Esophagus muscularis mucosa (tissue), 4 donors: ENCODE measurements around the gene AP2B1. TPM values are rescaled to one million over a fixed set of nuclear protein-coding genes. Genes with fewer than 3 reads are reported as not detected.

ENCODE experiments used
- DNase-seq: peaks from one replicate; pipeline ENCODE4 v3.0.0-alpha.2; 2017; ENCODE audit errors: extremely low spot score
- H3K27ac ChIP-seq, 4 donors: fragments of 200-600 bp; sonication (generic); replicated peaks in 1 of 4; 1 replicate in 3 of 4; 2 replicates in 1 of 4; pipeline ENCODE4 v1.5.1; 2016 to 2019; ENCODE audit warnings: mild to moderate bottlenecking in 1 of 4
- H3K27me3 ChIP-seq, 4 donors: fragments of 200-600 bp; sonication (generic); one replicate each; pipeline versions ENCODE4 v1.5.1 to v1.6.0; 2016 to 2019
- H3K36me3 ChIP-seq, 4 donors: fragments of 200-600 bp; sonication (generic); one replicate each; pipeline ENCODE4 v1.5.1; 2016 to 2019
- H3K4me1 ChIP-seq, 4 donors: fragments of 200-600 bp; sonication (generic); one replicate each; pipeline ENCODE4 v1.5.1; 2016 to 2019
- H3K4me3 ChIP-seq, 4 donors: fragments of 200-600 bp; sonication (generic); 1 replicate in 2 of 4; 2 replicates in 2 of 4; pipeline ENCODE4 v1.5.1; 2016 to 2019; ENCODE audit warnings: mild to moderate bottlenecking in 4 of 4, moderate library complexity in 1 of 4
- H3K9me3 ChIP-seq, 4 donors: fragments of 200-600 bp; sonication (generic); 1 replicate in 3 of 4; 2 replicates in 1 of 4; pipeline ENCODE4 v1.5.1; 2016 to 2019
- EP300 ChIP-seq: sonication (generic); formaldehyde crosslinking; IDR thresholded peaks from one replicate; pipeline ENCODE4 v1.6.1; 2017; ENCODE audit warnings: antibody characterized with exemption
- POLR2A ChIP-seq: fragments of 450-650 bp; IDR thresholded peaks from one replicate; pipeline ENCODE4 v1.6.1; 2017; ENCODE audit warnings: antibody characterized with exemption, moderate library complexity, mild to moderate bottlenecking, low read depth
- POLR2AphosphoS5 ChIP-seq, 2 donors: sonication (generic); formaldehyde crosslinking; IDR thresholded peaks; one replicate each; pipeline ENCODE4 v1.6.1; 2017; ENCODE audit warnings: antibody characterized with exemption in 2 of 2
- WGBS: methylation state at CpG from one replicate; pipeline ENCODE4 v1.1.5; 2018; 5-methylcytosine and 5-hydroxymethylcytosine counted together
- intact Hi-C: fragments of 100-400 bp; cut with DNase I; formaldehyde crosslinking; loops from one replicate; pipeline ENCODE4 v1.15.1; 2023
- total RNA-seq, 4 donors: library from RNA; depleted of rRNA; stranded (reverse); fragments of >200 nt; gene quantifications; one replicate each; pipeline versions ENCODE4 v1.1.0 to v1.2.1, GENCODE V29; 2016
- TF ChIP-seq, protein P1 (sequence below), 3 experiments: fragments of 200-600 bp in 2 of 3; fragments of 450-650 bp in 1 of 3; sonication (generic) in 2 of 3; IDR thresholded peaks; one replicate each; pipeline ENCODE4 v1.5.1; 2017 to 2019; ENCODE audit warnings: antibody characterized with exemption in 3 of 3, mild to moderate bottlenecking in 2 of 3, moderate library complexity in 1 of 3

Gene AP2B1
- total RNA-seq, 4 donors from 2014 or later: 108 to 276 (median 155) TPM

DNA sequence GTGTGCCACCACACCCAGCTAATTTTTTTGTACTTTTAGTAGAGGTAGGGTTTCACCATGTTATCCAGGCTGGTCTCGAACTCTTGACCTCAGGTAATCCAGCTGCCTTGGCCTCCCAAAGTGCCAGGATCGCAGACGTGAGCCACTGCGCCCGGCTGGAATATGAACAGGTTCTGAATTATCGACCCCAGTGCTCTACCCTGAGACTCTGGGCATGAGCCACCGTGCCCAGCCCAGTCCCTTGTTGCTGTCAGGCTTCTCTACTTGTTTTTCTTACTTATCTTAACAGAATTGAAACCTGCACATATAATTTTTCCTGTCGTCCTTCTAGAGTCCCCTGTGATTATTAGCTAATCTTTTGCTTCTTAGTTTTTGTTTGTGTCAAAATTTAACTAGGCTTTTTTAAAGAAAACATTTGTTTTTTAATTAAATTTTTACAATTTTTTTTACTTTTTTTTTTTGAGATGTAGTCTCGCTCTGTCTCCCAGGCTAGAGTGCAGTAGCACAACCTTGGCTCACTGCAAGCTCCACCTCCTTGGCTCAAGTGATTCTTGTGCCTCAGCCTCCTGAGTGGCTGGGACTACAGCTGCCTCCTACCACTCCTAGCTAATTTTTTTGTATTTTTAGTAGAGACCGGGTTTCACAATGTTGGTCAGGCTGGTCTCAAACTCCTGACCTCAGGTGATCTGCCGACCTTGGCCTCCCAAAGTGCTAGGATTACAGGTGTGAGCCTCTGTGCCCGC lies 66.7 kb downstream of the AP2B1 start:
- no peak for DNase-seq
- no peaks in the 10 kb centered on the region for H3K27me3 ChIP-seq
- intact Hi-C loops: no loop called here
- no peak overlapping the region for H3K27ac ChIP-seq
- H3K4me1 ChIP-seq: no peaks in the 10 kb centered on the region
- H3K4me3 ChIP-seq: no peak overlapping the region
- TF ChIP-seq POLR2A: no peak
- TF ChIP-seq EP300: no peak
- no peak for TF ChIP-seq POLR2AphosphoS5 (IDR thresholded peaks at IDR 0.05)
- TF ChIP-seq, protein P1, sequence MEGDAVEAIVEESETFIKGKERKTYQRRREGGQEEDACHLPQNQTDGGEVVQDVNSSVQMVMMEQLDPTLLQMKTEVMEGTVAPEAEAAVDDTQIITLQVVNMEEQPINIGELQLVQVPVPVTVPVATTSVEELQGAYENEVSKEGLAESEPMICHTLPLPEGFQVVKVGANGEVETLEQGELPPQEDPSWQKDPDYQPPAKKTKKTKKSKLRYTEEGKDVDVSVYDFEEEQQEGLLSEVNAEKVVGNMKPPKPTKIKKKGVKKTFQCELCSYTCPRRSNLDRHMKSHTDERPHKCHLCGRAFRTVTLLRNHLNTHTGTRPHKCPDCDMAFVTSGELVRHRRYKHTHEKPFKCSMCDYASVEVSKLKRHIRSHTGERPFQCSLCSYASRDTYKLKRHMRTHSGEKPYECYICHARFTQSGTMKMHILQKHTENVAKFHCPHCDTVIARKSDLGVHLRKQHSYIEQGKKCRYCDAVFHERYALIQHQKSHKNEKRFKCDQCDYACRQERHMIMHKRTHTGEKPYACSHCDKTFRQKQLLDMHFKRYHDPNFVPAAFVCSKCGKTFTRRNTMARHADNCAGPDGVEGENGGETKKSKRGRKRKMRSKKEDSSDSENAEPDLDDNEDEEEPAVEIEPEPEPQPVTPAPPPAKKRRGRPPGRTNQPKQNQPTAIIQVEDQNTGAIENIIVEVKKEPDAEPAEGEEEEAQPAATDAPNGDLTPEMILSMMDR (IDR thresholded peaks at IDR 0.05): no peak
- no peaks in the 10 kb centered on the region for H3K9me3 ChIP-seq
- H3K36me3 ChIP-seq: peaks cover 21 to 77% (median 55%) of the 10 kb centered on the region in 4 donors
- 89% methylated on average over 12 of the region's 12 CpGs for WGBS

DNA sequence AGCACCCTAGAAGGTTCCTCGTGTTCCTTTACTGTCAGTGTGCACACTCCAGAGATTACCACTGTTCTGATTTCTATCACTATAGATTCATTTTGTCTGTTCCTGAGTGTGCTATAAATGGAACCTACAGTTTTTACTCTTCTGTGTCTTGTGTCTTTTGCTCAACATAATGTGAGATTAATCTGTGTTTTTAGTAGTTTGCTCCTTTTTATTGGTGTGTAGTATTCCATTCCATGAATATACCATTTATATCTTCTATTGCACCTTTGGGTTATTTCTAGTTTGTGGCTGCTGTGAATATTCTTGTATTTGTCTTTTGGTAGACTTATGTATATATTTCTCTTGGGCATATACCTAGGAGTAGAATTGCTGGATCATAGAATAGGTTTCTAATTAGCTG lies 68.2 kb downstream of the AP2B1 start:
- H3K36me3 ChIP-seq: peaks cover 16 to 79% (median 63%) of the 10 kb centered on the region in 4 donors
- no peak for DNase-seq
- H3K9me3 ChIP-seq: no peaks in the 10 kb centered on the region
- no peaks in the 10 kb centered on the region for H3K27me3 ChIP-seq
- H3K27ac ChIP-seq: no peak overlapping the region
- TF ChIP-seq POLR2AphosphoS5 (IDR thresholded peaks at IDR 0.05) (no peak), POLR2A (no peak), EP300 (no peak)
- TF ChIP-seq, protein P1 (IDR thresholded peaks at IDR 0.05): no peak
- WGBS: 86% methylated on average over 1 of the region's 1 CpG
- H3K4me1 ChIP-seq: no peaks in the 10 kb centered on the region
- intact Hi-C loops: no loop called here
- no peak overlapping the region for H3K4me3 ChIP-seq

DNA sequence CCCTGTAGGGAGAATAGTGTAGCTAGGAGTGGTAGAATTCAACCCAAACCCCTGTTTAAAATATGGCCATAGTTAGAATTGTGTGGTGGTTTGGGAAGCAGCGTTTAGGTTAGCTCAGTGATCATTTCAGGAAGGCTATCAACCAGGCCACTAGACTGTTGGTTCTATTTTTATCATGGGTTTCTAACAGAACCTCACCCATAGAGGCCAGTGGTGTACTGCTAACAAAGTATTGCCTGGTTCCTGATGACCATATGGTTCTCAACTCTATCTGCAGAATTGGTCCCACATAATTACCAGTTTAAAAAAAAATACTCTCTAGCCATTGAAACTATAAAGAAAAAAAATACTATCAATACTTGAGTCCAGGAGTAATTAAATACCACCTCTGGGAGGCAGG lies 73.8 kb downstream of the AP2B1 start:
- H3K27me3 ChIP-seq: no peaks in the 10 kb centered on the region
- no peaks in the 10 kb centered on the region for H3K4me1 ChIP-seq
- peaks cover 25 to 93% (median 70%) of the 10 kb centered on the region in 4 donors for H3K36me3 ChIP-seq
- H3K9me3 ChIP-seq: no peaks in the 10 kb centered on the region
- no peak overlapping the region for H3K4me3 ChIP-seq
- TF ChIP-seq POLR2A (no peak), POLR2AphosphoS5 (IDR thresholded peaks at IDR 0.05) (no peak), EP300 (no peak)
- TF ChIP-seq, protein P1 (IDR thresholded peaks at IDR 0.05): no peak
- H3K27ac ChIP-seq: no peak overlapping the region
- DNase-seq: no peak
- intact Hi-C loops: loop anchor here (5.0 kb wide), 1 partner anchor 86 kb away; no protein-coding TSS in a partner anchor
- WGBS: 78% methylated on average over 1 of the region's 1 CpG

DNA sequence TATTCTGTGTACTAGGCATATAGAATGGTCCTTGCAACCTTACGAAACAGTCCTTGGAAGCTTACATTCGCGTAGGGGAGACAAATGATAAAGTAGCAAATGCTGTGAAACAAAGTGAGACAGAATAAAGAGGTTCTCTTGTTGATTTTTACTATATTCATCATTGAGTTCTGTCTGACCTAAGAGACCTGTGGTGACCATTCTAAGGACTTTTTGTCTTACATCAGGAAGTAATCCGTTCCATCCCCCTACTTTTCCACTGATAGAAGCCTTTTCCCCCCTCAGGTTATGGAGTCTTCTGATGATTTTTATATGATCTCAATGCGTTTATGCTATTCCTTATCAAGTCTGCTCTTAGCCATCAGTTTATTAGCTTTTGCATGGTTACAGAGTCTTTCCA lies 77.6 kb downstream of the AP2B1 start:
- WGBS: 94% methylated on average over 5 of the region's 5 CpGs
- intact Hi-C loops: loop anchor here (5.0 kb wide), 1 partner anchor 83 kb away; no protein-coding TSS in a partner anchor

More for the DNA sequence above, 77.6 kb downstream of the AP2B1 start:
- Histone ChIP-seq H3K4me3 (no peak overlapping the region), H3K27ac (no peak overlapping the region), H3K4me1 (peaks cover 0 to 7% (median 0%) of the 10 kb centered on the region in 4 donors), H3K36me3 (peaks cover 29 to 72% (median 47%) of the 10 kb centered on the region in 4 donors), H3K9me3 (no peaks in the 10 kb centered on the region), H3K27me3 (no peaks in the 10 kb centered on the region)
- no peak for DNase-seq
- no peak for TF ChIP-seq EP300
- TF ChIP-seq, protein P1 (IDR thresholded peaks at IDR 0.05): no peak
- TF ChIP-seq POLR2AphosphoS5 (IDR thresholded peaks at IDR 0.05): no peak
